H9 (cell line): Measurements from ENCODE around the gene APOBEC4. TPM values are rescaled to one million over a fixed set of nuclear protein-coding genes. Genes with fewer than 3 reads are reported as not detected.

Experiments
- DNase-seq: peaks from one replicate; pipeline ENCODE4 v3.0.0-alpha.2; 2017
- H2AFZ ChIP-seq: one replicate; pipeline ENCODE4 v1.6.1; 2013; ENCODE audit warnings: mild to moderate bottlenecking, low read length, control low read depth, moderate library complexity
- H2AK5ac ChIP-seq: 2 replicates; pipeline ENCODE4 v1.6.1; 2013; ENCODE audit warnings: low read length, control low read depth, mixed read lengths; ENCODE audit not compliant: insufficient read length
- H2BK120ac ChIP-seq: one replicate; pipeline ENCODE4 v1.6.1; 2013; ENCODE audit warnings: low read depth, mild to moderate bottlenecking, low read length, control low read depth, inconsistent platforms; ENCODE audit not compliant: poor library complexity, severe bottlenecking
- H2BK12ac ChIP-seq: 2 replicates; pipeline ENCODE4 v1.6.1; 2013; ENCODE audit warnings: low read length, control low read depth, mixed read lengths, low read depth; ENCODE audit not compliant: insufficient read length
- H2BK15ac ChIP-seq: 2 replicates; pipeline ENCODE4 v1.6.1; 2013; ENCODE audit warnings: low read depth, low read length, control low read depth
- H2BK20ac ChIP-seq: one replicate; pipeline ENCODE4 v1.6.1; 2013; ENCODE audit warnings: low read depth, mild to moderate bottlenecking, low read length, control low read depth, inconsistent platforms; ENCODE audit not compliant: poor library complexity, severe bottlenecking
- H2BK5ac ChIP-seq: 2 replicates; pipeline ENCODE4 v1.6.1; 2013; ENCODE audit warnings: low read length, control low read depth, mixed read lengths; ENCODE audit not compliant: insufficient read length
- H3K14ac ChIP-seq: 2 replicates; pipeline ENCODE4 v1.6.1; 2013; ENCODE audit warnings: low read length, control low read depth; ENCODE audit not compliant: insufficient read depth
- H3K18ac ChIP-seq: 2 replicates; pipeline ENCODE4 v1.6.1; 2013; ENCODE audit warnings: low read depth, mild to moderate bottlenecking, mixed read lengths, low read length, control low read depth; ENCODE audit not compliant: insufficient read length
- H3K23ac ChIP-seq: 2 replicates; pipeline ENCODE4 v1.6.1; 2013; ENCODE audit warnings: low read length, control low read depth, mixed read lengths, low read depth; ENCODE audit not compliant: insufficient read length
- H3K23me2 ChIP-seq: 2 replicates; pipeline ENCODE4 v1.6.1; 2013; ENCODE audit warnings: low read depth, mild to moderate bottlenecking, mixed read lengths, low read length, control low read depth; ENCODE audit not compliant: insufficient read length, poor library complexity, severe bottlenecking
- H3K27ac ChIP-seq: 2 replicates; pipeline ENCODE4 v1.5.1; 2013; ENCODE audit warnings: low read length, control low read depth, mixed read lengths, low read depth; ENCODE audit not compliant: insufficient read length
- H3K27me3 ChIP-seq: 2 replicates; pipeline ENCODE4 v1.6.1; 2013; ENCODE audit warnings: low read length, control low read depth, inconsistent platforms; ENCODE audit not compliant: insufficient read depth
- H3K4ac ChIP-seq: 2 replicates; pipeline ENCODE4 v1.6.1; 2013; ENCODE audit warnings: low read depth, mild to moderate bottlenecking, control low read depth, inconsistent platforms, low read length, moderate library complexity
- H3K4me1 ChIP-seq: 2 replicates; pipeline ENCODE4 v1.6.1; 2013; ENCODE audit warnings: low read length, control low read depth, inconsistent platforms; ENCODE audit not compliant: insufficient read depth
- H3K4me2 ChIP-seq: 2 replicates; pipeline ENCODE4 v1.6.1; 2013; ENCODE audit warnings: low read length, control low read depth, mixed read lengths; ENCODE audit not compliant: insufficient read length, insufficient read depth
- H3K56ac ChIP-seq: 2 replicates; pipeline ENCODE4 v1.6.1; 2013; ENCODE audit warnings: low read depth, mild to moderate bottlenecking, mixed read lengths, low read length, control low read depth; ENCODE audit not compliant: insufficient read length
- H3K79me1 ChIP-seq: 2 replicates; pipeline ENCODE4 v1.6.1; 2013; ENCODE audit warnings: low read depth, mild to moderate bottlenecking, moderate library complexity, low read length, control low read depth, inconsistent platforms; ENCODE audit not compliant: insufficient read depth, poor library complexity, severe bottlenecking
- H3K79me2 ChIP-seq: 2 replicates; pipeline ENCODE4 v1.6.1; 2013; ENCODE audit warnings: low read length, control low read depth, inconsistent platforms; ENCODE audit not compliant: insufficient read depth
- H3K9ac ChIP-seq: 2 replicates; pipeline ENCODE4 v1.6.1; 2013; ENCODE audit warnings: low read length, control low read depth, mixed read lengths; ENCODE audit not compliant: insufficient read length; ENCODE audit errors: extremely low read depth
- H3K9me3 ChIP-seq: one replicate; pipeline ENCODE4 v1.6.1; 2013; ENCODE audit warnings: low read depth, low read length, inconsistent platforms; ENCODE audit not compliant: control insufficient read depth
- H3T11ph ChIP-seq: one replicate; pipeline ENCODE4 v1.6.1; 2013; ENCODE audit warnings: mild to moderate bottlenecking, low read length, control low read depth, inconsistent platforms
- H4K20me1 ChIP-seq: one replicate; pipeline ENCODE4 v1.6.1; 2013; ENCODE audit not compliant: control insufficient read depth, insufficient read length, insufficient read depth
- H4K5ac ChIP-seq: 2 replicates; pipeline ENCODE4 v1.6.1; 2013; ENCODE audit warnings: low read depth, mild to moderate bottlenecking, mixed read lengths, low read length, control low read depth; ENCODE audit not compliant: insufficient read length
- H4K8ac ChIP-seq: replicated peaks from 2 replicates; pipeline ENCODE4 v1.6.1; 2013; ENCODE audit warnings: low read length, control low read depth, mixed read lengths, low read depth; ENCODE audit not compliant: insufficient read length
- H4K91ac ChIP-seq: 2 replicates; pipeline ENCODE4 v1.6.1; 2013; ENCODE audit warnings: low read depth, mild to moderate bottlenecking, moderate library complexity, mixed read lengths, low read length, control low read depth; ENCODE audit not compliant: insufficient read length
- H3K27ac Mint-ChIP-seq, 3 experiments: 2 replicates in 2 of 3; 3 replicates in 1 of 3; pipeline ENCODE4 v1.8.0; 2020 to 2021; ENCODE audit warnings: mixed read lengths in 3 of 3, mild to moderate bottlenecking in 1 of 3, moderate library complexity in 1 of 3
- H3K27me3 Mint-ChIP-seq: 2 replicates; pipeline ENCODE4 v1.8.0; 2021; ENCODE audit warnings: low read depth, mild to moderate bottlenecking, moderate library complexity, mixed read lengths
- H3K36me3 Mint-ChIP-seq, 3 experiments: 2 replicates in 2 of 3; 3 replicates in 1 of 3; pipeline ENCODE4 v1.8.0; 2020 to 2021; ENCODE audit warnings: low read depth in 3 of 3, mixed read lengths in 3 of 3; ENCODE audit not compliant: insufficient read depth in 1 of 3
- H3K4me1 Mint-ChIP-seq, 2 experiments: 2 replicates each; pipeline ENCODE4 v1.8.0; 2020; ENCODE audit warnings: mixed read lengths in 2 of 2
- H3K4me3 Mint-ChIP-seq, 2 experiments: 2 replicates in 1 of 2; 3 replicates in 1 of 2; pipeline ENCODE4 v1.8.0; 2020 to 2021; ENCODE audit warnings: mild to moderate bottlenecking in 2 of 2, mixed read lengths in 2 of 2, moderate library complexity in 1 of 2
- H3K9me3 Mint-ChIP-seq, 2 experiments: 2 replicates in 1 of 2; 3 replicates in 1 of 2; pipeline ENCODE4 v1.8.0; 2020; ENCODE audit warnings: mild to moderate bottlenecking in 2 of 2, mixed read lengths in 2 of 2, moderate library complexity in 1 of 2
- CTCF ChIP-seq: fragments of 200-600 bp; sonication (generic); conservative IDR thresholded peaks from 3 replicates; pipeline ENCODE4 v1.8.0; 2021; ENCODE audit warnings: antibody characterized with exemption, mild to moderate bottlenecking
- WGBS: extraction: QIAGEN DNeasy Blood & Tissue Kit; methylation state at CpG from one replicate; pipeline ENCODE4 v1.1.7; 2013; ENCODE audit warnings: missing lambda C conversion rate, low lambda C conversion rate, mixed read lengths; ENCODE audit not compliant: insufficient read length; ENCODE audit errors: extremely low coverage; 5-methylcytosine and 5-hydroxymethylcytosine counted together
- total RNA-seq: library from RNA; stranded (reverse); gene quantifications from 2 replicates; pipeline ENCODE4 v1.2.1, GENCODE V29; 2021

APOBEC4 gene
- total RNA-seq, 1 experiment from 2014 or later: not detected

- Histone ChIP-seq H4K20me1 (no peaks in the 10 kb centered on the region), H4K8ac (no peak overlapping the region), H3K9ac (no peak overlapping the region), H2AFZ (no peak overlapping the region), H3K56ac (no peak overlapping the region), H2AK5ac (no peak overlapping the region), H3K23ac (no peak overlapping the region), H2BK15ac (no peak overlapping the region), H3K4me1 (no peaks in the 10 kb centered on the region), H3K27me3 (no peaks in the 10 kb centered on the region), H4K91ac (no peak overlapping the region), H2BK12ac (no peak overlapping the region), H3K18ac (no peak overlapping the region), H3T11ph (no peak overlapping the region), H3K23me2 (no peaks in the 10 kb centered on the region), H4K5ac (no peak overlapping the region), H2BK20ac (no peak overlapping the region), H3K9me3 (no peaks in the 10 kb centered on the region), H3K27ac (no peak overlapping the region), H3K14ac (no peak overlapping the region), H3K4ac (no peak overlapping the region), H2BK5ac (no peak overlapping the region), H3K79me2 (no peaks in the 10 kb centered on the region), H3K79me1 (no peaks in the 10 kb centered on the region), H2BK120ac (no peak overlapping the region), H3K4me2 (no peak overlapping the region)
- Mint-ChIP-seq H3K27ac (no peak overlapping the region), H3K4me1 (peaks cover 2 to 4% of the 10 kb centered on the region in 2 experiments; a peak in 3 of 4 replicates), H3K36me3 (peaks cover 0 to 8% (median 2%) of the 10 kb centered on the region in 3 experiments; a peak in 2 of 7 replicates), H3K9me3 (peaks cover 4% of the 10 kb centered on the region in 2 experiments; a peak in 4 of 5 replicates), H3K27me3 (peaks cover 3% of the 10 kb centered on the region), H3K4me3 (no peak overlapping the region)
- no CpG with 5 or more reads among the region's 3 CpGs for whole genome bisulfite sequencing
- no peak for TF ChIP-seq CTCF
- DNase-seq: no peak
Measured at GRCh38 chr1:183612407-183612806, 40.7 kb downstream of the APOBEC4 start.
